PC-3 (cell line): ENCODE measurements around the gene CLOCK. TPM values are rescaled to one million over a fixed set of nuclear protein-coding genes. Genes with fewer than 3 reads are reported as not detected.

Experiments
- ATAC-seq: fragments of 200-7000 bp; cut with Tn5 transposase; 2 replicates; pipeline ENCODE4 v1.9.1; 2020; ENCODE audit warnings: mild to moderate bottlenecking, moderate library complexity
- BruUV-seq: library from RNA; stranded (reverse); fragments of 400-500 nt; replicated peaks from 2 replicates; lab custom pipeline; 2021; lab: Mats Ljungman, UMichigan
- CTCF ChIA-PET: fragments of 300-600 bp; sonication (Branson Sonifier 250); formaldehyde crosslinking; loops from one replicate; lab custom pipeline; 2022; ENCODE audit warnings: antibody characterized with exemption; lab: Charles Lee
- POLR2A ChIA-PET: fragments of 300-600 bp; sonication (Branson Sonifier 250); formaldehyde crosslinking; loops from one replicate; lab custom pipeline; 2022; ENCODE audit warnings: antibody characterized with exemption; ENCODE audit not compliant: unreplicated experiment; lab: Charles Lee
- DNase-seq: peaks from one replicate; pipeline ENCODE4 v3.0.0-alpha.2; 2015
- H2AFZ ChIP-seq: fragments of 300-600 bp; sonication (generic); 2 replicates; pipeline ENCODE4 v1.6.0; 2016; ENCODE audit warnings: antibody characterized with exemption, low read length
- H3F3A ChIP-seq: fragments of 300-600 bp; sonication (generic); one replicate; pipeline ENCODE4 v1.6.0; 2017; ENCODE audit warnings: antibody characterized with exemption, low read length, control low read depth, mild to moderate bottlenecking; ENCODE audit not compliant: unreplicated experiment
- H3K27ac ChIP-seq: fragments of 300-600 bp; sonication (generic); 2 replicates; pipeline ENCODE4 v1.5.1; 2016; ENCODE audit warnings: mild to moderate bottlenecking, low read length
- H3K27me3 ChIP-seq: fragments of 300-600 bp; sonication (generic); 2 replicates; pipeline ENCODE4 v1.6.1; 2016; ENCODE audit warnings: low read length, mixed read lengths
- H3K36me3 ChIP-seq: fragments of 300-600 bp; sonication (generic); 2 replicates; pipeline ENCODE4 v1.6.1; 2016; ENCODE audit warnings: low read depth, mixed run types, low read length, mixed read lengths
- H3K4me1 ChIP-seq: fragments of 300-600 bp; sonication (generic); 2 replicates; pipeline ENCODE4 v1.5.1; 2016; ENCODE audit warnings: low read length; ENCODE audit not compliant: insufficient read depth
- H3K4me2 ChIP-seq: fragments of 300-600 bp; sonication (generic); 2 replicates; pipeline ENCODE4 v1.6.0; 2016; ENCODE audit warnings: low read length
- H3K4me3 ChIP-seq: fragments of 300-600 bp; sonication (generic); 2 replicates; pipeline ENCODE4 v1.5.1; 2016; ENCODE audit warnings: mild to moderate bottlenecking, low read length, mixed read lengths
- H3K79me2 ChIP-seq: fragments of 300-600 bp; sonication (generic); 2 replicates; pipeline ENCODE4 v1.6.1; 2017; ENCODE audit warnings: low read length, mixed read lengths
- H3K9ac ChIP-seq: fragments of 300-600 bp; sonication (generic); 2 replicates; pipeline ENCODE4 v1.6.0; 2016; ENCODE audit warnings: mild to moderate bottlenecking, low read length
- H3K9me2 ChIP-seq: fragments of 300-600 bp; sonication (generic); replicated peaks from 2 replicates; pipeline ENCODE4 v1.6.1; 2016; ENCODE audit warnings: mixed run types, low read length, mixed read lengths
- H3K9me3 ChIP-seq: fragments of 300-600 bp; sonication (generic); 2 replicates; pipeline ENCODE4 v1.6.1; 2016; ENCODE audit warnings: low read length, mixed read lengths
- H4K20me1 ChIP-seq: fragments of 300-600 bp; sonication (generic); 2 replicates; pipeline ENCODE4 v1.6.1; 2016; ENCODE audit warnings: low read length, mixed read lengths
- EZH2 ChIP-seq: fragments of 300-600 bp; sonication (generic); IDR thresholded peaks from one replicate; pipeline ENCODE4 v1.6.1; 2017; ENCODE audit warnings: antibody characterized with exemption, mild to moderate bottlenecking, low read length; ENCODE audit not compliant: unreplicated experiment
- EZH2phosphoT487 ChIP-seq: fragments of 300-600 bp; sonication (generic); IDR thresholded peaks from 2 replicates; pipeline ENCODE4 v1.6.1; 2018; ENCODE audit warnings: mild to moderate bottlenecking, antibody characterized with exemption, low read length, borderline replicate concordance
- intact Hi-C: fragments of 100-400 bp; cut with micrococcal nuclease; formaldehyde crosslinking; loops from 2 replicates; pipeline ENCODE4 v1.9.0; 2023
- total RNA-seq: library from RNA; depleted of rRNA; stranded (reverse); fragments of >200 nt; gene quantifications from 2 replicates; pipeline ENCODE4 v1.2.3, GENCODE V29; 2014
- TF ChIP-seq, protein P1 (sequence below): fragments of 300-600 bp; sonication (generic); conservative IDR thresholded peaks from 2 replicates; pipeline ENCODE4 v1.5.1; 2017; ENCODE audit warnings: antibody characterized with exemption, low read depth, mild to moderate bottlenecking, low read length

Gene CLOCK
- total RNA-seq, 1 experiment from 2014 or later = 39.7 TPM

DNA sequence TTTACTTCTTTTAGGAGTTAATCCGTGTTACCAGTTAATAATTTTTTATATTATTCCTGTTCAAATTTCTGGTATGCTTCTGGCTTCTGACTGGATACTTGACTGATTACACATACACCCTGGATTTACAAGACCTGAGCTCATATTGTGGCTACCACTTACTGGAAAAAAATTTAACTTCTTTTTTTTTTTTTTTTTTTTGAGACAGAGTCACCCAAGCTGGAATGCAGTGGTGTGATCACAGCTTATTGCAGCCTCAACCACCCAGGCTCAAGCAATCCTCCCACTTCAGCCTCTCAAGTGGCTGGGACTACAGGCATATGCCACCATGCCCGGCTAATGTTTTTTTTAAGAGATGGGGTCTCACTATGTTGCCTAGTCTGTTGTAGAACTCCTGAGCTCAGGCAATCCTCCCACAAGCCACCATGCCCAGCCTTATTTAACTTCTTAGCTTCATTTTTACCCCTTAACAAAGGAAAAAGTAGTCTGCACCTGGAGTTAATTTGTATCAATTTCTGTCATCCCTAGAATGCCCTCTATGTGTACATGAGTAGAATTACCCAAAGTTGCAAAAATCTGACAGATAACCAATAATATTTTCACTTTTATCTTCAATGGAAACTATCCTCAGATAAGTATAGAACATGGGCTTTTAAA lies 100.7 kb downstream of the CLOCK start:
- CTCF ChIA-PET = interaction anchor here (0.5 to 2.4 kb wide), 6 partner anchors 25 to 475 kb away, joined by 3 to 17 read pairs (median 4); partner anchors contain the start of gene SRD5A3
- ATAC-seq = peak; percentile 45
- H3F3A ChIP-seq = no peaks in the 10 kb centered on the region

DNA sequence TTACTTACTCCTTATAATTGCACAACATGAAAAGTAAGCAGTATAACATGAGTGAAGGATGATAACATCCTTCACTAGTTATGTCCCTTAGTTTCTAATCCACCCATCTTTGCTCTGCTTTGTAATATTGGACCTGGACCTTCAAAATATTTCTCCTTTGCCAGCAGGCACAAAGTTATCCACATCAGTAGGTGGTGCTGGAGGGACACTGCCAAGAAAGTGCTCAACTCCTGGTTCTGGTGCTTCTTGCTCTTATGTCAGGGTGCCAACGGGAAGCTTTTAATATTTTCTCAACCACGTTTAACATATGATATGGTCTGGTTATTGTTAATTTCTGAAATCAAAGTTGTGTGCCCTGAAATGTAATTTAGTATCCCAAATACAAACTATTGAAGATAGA lies 101.9 kb downstream of the CLOCK start:
- DNase-seq (peak; percentile 67), ATAC-seq (peak; percentile 23; the same call in 1 of the 2 replicates)
- no peaks in the 10 kb centered on the region for H4K20me1 ChIP-seq
- no peaks in the 10 kb centered on the region for H3K9me3 ChIP-seq
- no peaks in the 10 kb centered on the region for H3K27me3 ChIP-seq
- POLR2A ChIA-PET = no interaction called here
- BruUV-seq = no TSS peak
- intact Hi-C loops = loop anchor here (1.0 to 5.0 kb wide), 8 partner anchors 30 to 473 kb away; partner anchors contain the start of gene SRD5A3
- H3K9ac ChIP-seq = no peak overlapping the region
- H2AFZ ChIP-seq = no peak overlapping the region
- no peak overlapping the region for H3K4me3 ChIP-seq
- no peak overlapping the region for H3K27ac ChIP-seq
- H3K36me3 ChIP-seq = peaks cover 36% of the 10 kb centered on the region
- no peaks in the 10 kb centered on the region for H3K79me2 ChIP-seq
- no peaks in the 10 kb centered on the region for H3K9me2 ChIP-seq
- no peak overlapping the region for H3K4me2 ChIP-seq
- CTCF ChIA-PET = interaction anchor here (0.5 to 2.4 kb wide), 7 partner anchors 46 to 292 kb away, joined by 3 to 17 read pairs (median 4); partner anchors contain the start of gene SRD5A3
- H3F3A ChIP-seq = no peaks in the 10 kb centered on the region
- peaks cover 23% of the 10 kb centered on the region for H3K4me1 ChIP-seq
- TF ChIP-seq, protein P1, sequence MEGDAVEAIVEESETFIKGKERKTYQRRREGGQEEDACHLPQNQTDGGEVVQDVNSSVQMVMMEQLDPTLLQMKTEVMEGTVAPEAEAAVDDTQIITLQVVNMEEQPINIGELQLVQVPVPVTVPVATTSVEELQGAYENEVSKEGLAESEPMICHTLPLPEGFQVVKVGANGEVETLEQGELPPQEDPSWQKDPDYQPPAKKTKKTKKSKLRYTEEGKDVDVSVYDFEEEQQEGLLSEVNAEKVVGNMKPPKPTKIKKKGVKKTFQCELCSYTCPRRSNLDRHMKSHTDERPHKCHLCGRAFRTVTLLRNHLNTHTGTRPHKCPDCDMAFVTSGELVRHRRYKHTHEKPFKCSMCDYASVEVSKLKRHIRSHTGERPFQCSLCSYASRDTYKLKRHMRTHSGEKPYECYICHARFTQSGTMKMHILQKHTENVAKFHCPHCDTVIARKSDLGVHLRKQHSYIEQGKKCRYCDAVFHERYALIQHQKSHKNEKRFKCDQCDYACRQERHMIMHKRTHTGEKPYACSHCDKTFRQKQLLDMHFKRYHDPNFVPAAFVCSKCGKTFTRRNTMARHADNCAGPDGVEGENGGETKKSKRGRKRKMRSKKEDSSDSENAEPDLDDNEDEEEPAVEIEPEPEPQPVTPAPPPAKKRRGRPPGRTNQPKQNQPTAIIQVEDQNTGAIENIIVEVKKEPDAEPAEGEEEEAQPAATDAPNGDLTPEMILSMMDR = peak; percentile 77
- no peak for TF ChIP-seq EZH2

More for the DNA sequence above, 100.7 kb downstream of the CLOCK start:
- POLR2A ChIA-PET = interaction anchor here (0.6 to 0.7 kb wide), 3 partner anchors 29 to 325 kb away, joined by 3 to 4 read pairs (median 4); no protein-coding TSS in a partner anchor
- Histone ChIP-seq H3K27me3 (no peaks in the 10 kb centered on the region), H3K79me2 (no peaks in the 10 kb centered on the region), H3K27ac (peak overlapping the region; percentile 22), H3K36me3 (peaks cover 34% of the 10 kb centered on the region), H3K4me1 (peaks cover 23% of the 10 kb centered on the region), H3K4me2 (no peak overlapping the region), H3K9me3 (no peaks in the 10 kb centered on the region), H2AFZ (no peak overlapping the region), H3K4me3 (no peak overlapping the region), H3K9me2 (no peaks in the 10 kb centered on the region), H3K9ac (no peak overlapping the region), H4K20me1 (no peaks in the 10 kb centered on the region)
- intact Hi-C loops = loop anchor here (1.0 to 2.0 kb wide), 6 partner anchors 29 to 421 kb away; no protein-coding TSS in a partner anchor
- DNase-seq = peak; percentile 43
- BruUV-seq = no TSS peak
- TF ChIP-seq EZH2phosphoT487 (no peak), EZH2 (no peak)
- TF ChIP-seq, protein P1 = peak; percentile 34
